Neural cell (in vitro differentiated cells): Measurements from ENCODE around the gene ADARB2.

Source experiments
- CTCF ChIP-seq: fragments of 450-650 bp; IDR thresholded peaks from 2 replicates; pipeline ENCODE4 v1.5.1; 2014; ENCODE audit warnings: antibody characterized with exemption, mild to moderate bottlenecking, moderate library complexity; ENCODE audit not compliant: poor library complexity, severe bottlenecking
- EP300 ChIP-seq: fragments of 450-650 bp; conservative IDR thresholded peaks from 2 replicates; pipeline ENCODE4 v1.6.1; 2014; ENCODE audit warnings: antibody characterized with exemption, mild to moderate bottlenecking, moderate library complexity; ENCODE audit not compliant: poor library complexity, severe bottlenecking
- EZH2 ChIP-seq: fragments of 200-600, 300-800 bp; shearing (Covaris generic), sonication (generic); IDR thresholded peaks from 2 replicates; pipeline ENCODE4 v1.6.1; 2014; ENCODE audit warnings: antibody characterized with exemption, low read length, borderline replicate concordance, mild to moderate bottlenecking; ENCODE audit not compliant: insufficient read depth, poor library complexity, severe bottlenecking
- MXI1 ChIP-seq: fragments of 450-650 bp; conservative IDR thresholded peaks from 2 replicates; pipeline ENCODE4 v1.6.1; 2014; ENCODE audit warnings: antibody characterized with exemption, mild to moderate bottlenecking; ENCODE audit not compliant: poor library complexity, severe bottlenecking
- RAD21 ChIP-seq: fragments of 450-650 bp; conservative IDR thresholded peaks from 2 replicates; pipeline ENCODE4 v1.6.1; 2014; ENCODE audit warnings: antibody characterized with exemption, mild to moderate bottlenecking, moderate library complexity
- TAF1 ChIP-seq: IDR thresholded peaks from 2 replicates; pipeline ENCODE4 v1.6.1; 2012; ENCODE audit warnings: low read depth

- TF ChIP-seq CTCF (no peak), MXI1 (no peak), RAD21 (no peak), TAF1 (no peak), EP300 (no peak), EZH2 (no peak)
Measured at GRCh38 chr10:1372212-1372611, 365.1 kb downstream of the ADARB2 start.
